Karpas-422 (cell line): Measurements from ENCODE around the gene DUS3L. TPM values are rescaled to one million over a fixed set of nuclear protein-coding genes. Genes with fewer than 3 reads are reported as not detected.

ENCODE experiments used
- DNase-seq: peaks from one replicate; pipeline ENCODE4 v3.0.0-alpha.2; 2015
- H2AFZ ChIP-seq: fragments of 200-600 bp; sonication (generic); 2 replicates; pipeline ENCODE4 v1.6.1; 2014; ENCODE audit warnings: antibody characterized with exemption, low read length, mixed read lengths
- H3K27ac ChIP-seq: fragments of 200-600 bp; sonication (generic); 2 replicates; pipeline ENCODE4 v1.5.1; 2014; ENCODE audit warnings: mild to moderate bottlenecking, low read length, moderate library complexity
- H3K27me3 ChIP-seq: fragments of 200-600 bp; sonication (generic); 2 replicates; pipeline ENCODE4 v1.6.1; 2014; ENCODE audit warnings: low read length, mixed read lengths
- H3K36me3 ChIP-seq: fragments of 200-600 bp; sonication (generic); 2 replicates; pipeline ENCODE4 v1.6.1; 2014; ENCODE audit warnings: low read length, mixed read lengths; ENCODE audit not compliant: insufficient read depth
- H3K4me1 ChIP-seq: fragments of 200-600 bp; sonication (generic); 2 replicates; pipeline ENCODE4 v1.6.1; 2014; ENCODE audit warnings: mild to moderate bottlenecking, low read length, mixed read lengths
- H3K4me2 ChIP-seq: fragments of 200-600 bp; sonication (generic); 2 replicates; pipeline ENCODE4 v1.6.1; 2014; ENCODE audit warnings: low read length, low read depth, mild to moderate bottlenecking; ENCODE audit not compliant: poor library complexity, severe bottlenecking
- H3K4me3 ChIP-seq: fragments of 200-600 bp; sonication (generic); 2 replicates; pipeline ENCODE4 v1.5.1; 2014; ENCODE audit warnings: mild to moderate bottlenecking, antibody characterized with exemption, low read length, mixed read lengths
- H3K79me2 ChIP-seq: fragments of 200-600 bp; sonication (generic); 2 replicates; pipeline ENCODE4 v1.6.1; 2014; ENCODE audit warnings: mild to moderate bottlenecking, low read length, mixed read lengths
- H3K9ac ChIP-seq: fragments of 200-600 bp; sonication (generic); 2 replicates; pipeline ENCODE4 v1.6.0; 2014; ENCODE audit warnings: low read length
- H3K9me2 ChIP-seq: fragments of 200-600 bp; sonication (generic), shearing (Covaris generic); replicated peaks from 2 replicates; pipeline ENCODE4 v1.6.0; 2014; ENCODE audit warnings: mild to moderate bottlenecking, low read length, moderate library complexity; ENCODE audit not compliant: insufficient read depth
- H3K9me3 ChIP-seq: fragments of 300-700, 200-600 bp; sonication (generic); 2 replicates; pipeline ENCODE4 v1.6.1; 2014; ENCODE audit warnings: low read length, mixed read lengths
- H4K20me1 ChIP-seq: fragments of 200-600 bp; sonication (generic); 2 replicates; pipeline ENCODE4 v1.6.1; 2014; ENCODE audit warnings: mild to moderate bottlenecking, antibody characterized with exemption, low read length, low read depth; ENCODE audit not compliant: insufficient read depth
- total RNA-seq: library from RNA; depleted of rRNA; stranded (reverse); fragments of >200 nt; shearing (Covaris generic); gene quantifications from 2 replicates; pipeline ENCODE4 v1.2.3, GENCODE V29; 2014; ENCODE audit warnings: low replicate concordance

Gene DUS3L
- total RNA-seq, 1 experiment from 2014 or later = 21.7 TPM

GRCh38 chr19:5803752-5804515 is 13.0 kb upstream of the DUS3L start:
- Histone ChIP-seq H3K4me1 (peaks cover 10% of the 10 kb centered on the region), H3K4me3 (no peak overlapping the region; the same call in 1 of the 2 replicates), H2AFZ (peak overlapping the region; percentile 74; the same call in 1 of the 2 replicates), H4K20me1 (no peaks in the 10 kb centered on the region), H3K36me3 (no peaks in the 10 kb centered on the region), H3K4me2 (peak overlapping the region; percentile 38), H3K79me2 (no peaks in the 10 kb centered on the region), H3K9me3 (no peaks in the 10 kb centered on the region), H3K27me3 (no peaks in the 10 kb centered on the region), H3K27ac (no peak overlapping the region), H3K9ac (no peak overlapping the region), H3K9me2 (no peaks in the 10 kb centered on the region)
- DNase-seq = peak; percentile 98

- Histone ChIP-seq H3K9me3 (no peaks in the 10 kb centered on the region), H3K27ac (no peak overlapping the region), H3K4me3 (no peak overlapping the region; the same call in 1 of the 2 replicates), H3K4me1 (peaks cover 10% of the 10 kb centered on the region), H3K9ac (no peak overlapping the region), H3K79me2 (no peaks in the 10 kb centered on the region), H3K36me3 (no peaks in the 10 kb centered on the region), H4K20me1 (no peaks in the 10 kb centered on the region), H2AFZ (peak overlapping the region; percentile 74; the same call in 1 of the 2 replicates), H3K4me2 (peak overlapping the region; percentile 38), H3K27me3 (no peaks in the 10 kb centered on the region), H3K9me2 (no peaks in the 10 kb centered on the region)
- DNase-seq = no peak
Measured at GRCh38 chr19:5803441-5803751, 12.4 kb upstream of the DUS3L start.

- Histone ChIP-seq H3K9me2 (no peaks in the 10 kb centered on the region), H3K36me3 (no peaks in the 10 kb centered on the region), H2AFZ (no peak overlapping the region), H3K9me3 (no peaks in the 10 kb centered on the region), H3K9ac (no peak overlapping the region), H3K27ac (no peak overlapping the region), H3K4me2 (no peak overlapping the region), H3K27me3 (no peaks in the 10 kb centered on the region), H3K4me1 (peaks cover 10% of the 10 kb centered on the region), H3K79me2 (no peaks in the 10 kb centered on the region), H4K20me1 (no peaks in the 10 kb centered on the region), H3K4me3 (no peak overlapping the region)
- no peak for DNase-seq
Measured at GRCh38 chr19:5801796-5802619, 11.0 kb upstream of the DUS3L start.

- Histone ChIP-seq H3K9me3 (no peaks in the 10 kb centered on the region), H4K20me1 (no peaks in the 10 kb centered on the region), H3K79me2 (no peaks in the 10 kb centered on the region), H3K27me3 (no peaks in the 10 kb centered on the region), H3K36me3 (no peaks in the 10 kb centered on the region), H3K4me2 (no peak overlapping the region), H3K9ac (no peak overlapping the region), H3K9me2 (no peaks in the 10 kb centered on the region), H3K4me3 (no peak overlapping the region), H2AFZ (no peak overlapping the region), H3K27ac (no peak overlapping the region), H3K4me1 (peaks cover 10% of the 10 kb centered on the region)
- no peak for DNase-seq
Measured at GRCh38 chr19:5800361-5801270, 9.7 kb upstream of the DUS3L start.

DNA sequence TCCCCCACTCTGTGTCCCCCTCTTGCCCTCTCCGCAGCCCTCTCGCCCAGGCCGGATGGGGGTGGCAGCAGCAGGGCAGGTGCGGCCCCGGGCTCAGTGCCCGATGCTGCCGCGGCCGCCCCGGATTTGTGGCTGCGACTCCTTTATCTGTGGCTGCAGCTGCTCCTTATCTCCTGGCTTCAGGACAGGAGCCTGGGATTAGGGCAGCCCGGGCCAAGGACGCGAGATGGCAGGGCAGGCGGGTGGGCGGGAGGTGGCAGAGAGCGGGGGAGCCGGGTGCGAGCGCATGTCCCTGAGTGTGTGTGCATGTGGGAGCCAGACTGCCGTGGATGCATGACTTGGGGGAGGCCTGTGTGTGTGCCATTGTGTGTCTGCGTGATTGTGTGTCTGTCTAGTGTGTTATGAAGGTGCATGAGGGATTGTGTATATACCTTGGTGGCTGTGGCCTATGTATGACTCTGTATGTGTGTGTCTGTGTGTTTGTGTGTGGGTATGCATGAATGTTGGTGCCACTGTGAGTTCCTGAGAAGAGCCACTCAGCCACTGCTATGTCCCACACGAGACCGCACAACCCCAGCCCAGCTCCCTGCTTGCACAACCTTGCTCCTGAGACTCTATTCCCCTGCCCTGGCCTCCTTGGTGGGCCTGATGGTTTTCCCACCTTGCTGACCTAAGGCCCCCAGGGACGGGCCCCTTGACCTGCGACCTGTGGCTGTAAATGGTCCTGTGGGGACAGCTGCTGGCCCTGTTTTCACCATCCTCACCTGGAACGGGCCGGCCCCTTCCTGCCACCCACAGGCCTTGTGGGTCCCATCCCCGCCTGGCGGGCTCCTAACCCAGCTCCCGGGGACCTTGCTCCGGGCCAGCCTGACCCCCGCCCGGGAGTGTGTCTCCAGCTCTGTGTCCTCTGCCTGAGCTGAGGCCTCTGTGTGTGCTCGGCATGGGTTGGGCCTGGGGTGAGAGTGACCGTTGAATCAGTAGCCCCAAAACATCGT is 8.6 kb upstream of the DUS3L start:
- Histone ChIP-seq H2AFZ (no peak overlapping the region), H3K4me3 (no peak overlapping the region), H3K27me3 (no peaks in the 10 kb centered on the region), H3K4me2 (no peak overlapping the region), H3K79me2 (no peaks in the 10 kb centered on the region), H3K9me3 (no peaks in the 10 kb centered on the region), H3K4me1 (peaks cover 9% of the 10 kb centered on the region), H3K36me3 (no peaks in the 10 kb centered on the region), H3K27ac (no peak overlapping the region), H3K9ac (no peak overlapping the region), H4K20me1 (no peaks in the 10 kb centered on the region), H3K9me2 (no peaks in the 10 kb centered on the region)
- no peak for DNase-seq

DNA sequence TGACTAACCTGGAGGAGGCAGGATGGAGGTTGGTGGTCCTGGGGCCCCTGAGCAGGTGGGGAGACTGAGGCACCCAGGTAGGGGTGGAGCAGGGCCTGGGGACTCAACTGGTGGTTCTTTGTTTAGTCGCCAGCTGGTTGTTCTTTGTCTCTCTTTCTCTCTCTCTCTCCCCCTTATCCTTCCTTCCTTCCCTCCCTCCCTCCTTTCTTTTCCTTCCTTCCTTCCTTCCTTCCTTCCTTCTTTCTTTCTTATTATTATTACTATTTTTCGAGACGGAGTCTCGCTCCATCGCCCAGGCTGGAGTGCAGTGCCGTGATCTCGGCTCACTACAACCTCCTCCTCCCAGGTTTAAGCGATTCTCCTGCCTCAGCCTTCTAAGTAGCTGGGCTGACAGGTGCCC is 7.3 kb upstream of the DUS3L start:
- Histone ChIP-seq H3K36me3 (no peaks in the 10 kb centered on the region), H3K4me2 (no peak overlapping the region), H4K20me1 (no peaks in the 10 kb centered on the region), H3K4me3 (no peak overlapping the region), H3K27ac (no peak overlapping the region), H3K27me3 (no peaks in the 10 kb centered on the region), H3K9ac (no peak overlapping the region), H3K9me3 (no peaks in the 10 kb centered on the region), H3K79me2 (no peaks in the 10 kb centered on the region), H2AFZ (no peak overlapping the region), H3K4me1 (no peaks in the 10 kb centered on the region), H3K9me2 (no peaks in the 10 kb centered on the region)
- no peak for DNase-seq

GRCh38 chr19:5795382-5795919 is 4.5 kb upstream of the DUS3L start:
- Histone ChIP-seq H3K4me2 (no peak overlapping the region), H3K9me3 (no peaks in the 10 kb centered on the region), H2AFZ (no peak overlapping the region), H3K79me2 (no peaks in the 10 kb centered on the region), H3K27ac (no peak overlapping the region), H3K27me3 (no peaks in the 10 kb centered on the region), H4K20me1 (no peaks in the 10 kb centered on the region), H3K9ac (no peak overlapping the region), H3K9me2 (no peaks in the 10 kb centered on the region), H3K4me1 (no peaks in the 10 kb centered on the region), H3K36me3 (no peaks in the 10 kb centered on the region), H3K4me3 (no peak overlapping the region)
- no peak for DNase-seq
